Activated effector memory CD4-positive, alpha-beta T cell treated with anti-CD3 and anti-CD28 coated beads, Interleukin-2, amount 50 U/mL, for 16 hours (primary cell): ENCODE data around the gene GNAT3.

ENCODE experiments used
- DNase-seq: peaks from one replicate; pipeline ENCODE4 v3.0.0-alpha.2; 2020

The GNAT3 gene

DNA sequence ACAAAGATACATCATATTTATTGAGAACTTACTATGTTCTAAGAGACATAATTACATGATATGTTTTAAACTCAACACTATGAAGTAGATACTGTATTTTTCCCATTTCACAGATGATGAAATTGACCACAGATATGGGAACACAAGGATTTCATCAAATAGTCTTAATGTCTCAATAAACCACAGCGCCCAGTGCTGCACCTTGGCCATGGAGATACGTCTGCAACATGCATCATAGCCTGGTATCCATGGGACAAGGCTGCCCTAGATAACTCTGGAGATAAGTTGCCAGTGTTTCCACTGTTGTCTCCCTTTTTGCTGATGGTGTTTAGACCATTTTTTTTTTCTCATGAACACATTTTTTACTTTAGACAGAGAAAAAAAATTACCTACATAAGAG, 97.5 kb downstream of the GNAT3 start:
- DNase-seq = no peak

DNA sequence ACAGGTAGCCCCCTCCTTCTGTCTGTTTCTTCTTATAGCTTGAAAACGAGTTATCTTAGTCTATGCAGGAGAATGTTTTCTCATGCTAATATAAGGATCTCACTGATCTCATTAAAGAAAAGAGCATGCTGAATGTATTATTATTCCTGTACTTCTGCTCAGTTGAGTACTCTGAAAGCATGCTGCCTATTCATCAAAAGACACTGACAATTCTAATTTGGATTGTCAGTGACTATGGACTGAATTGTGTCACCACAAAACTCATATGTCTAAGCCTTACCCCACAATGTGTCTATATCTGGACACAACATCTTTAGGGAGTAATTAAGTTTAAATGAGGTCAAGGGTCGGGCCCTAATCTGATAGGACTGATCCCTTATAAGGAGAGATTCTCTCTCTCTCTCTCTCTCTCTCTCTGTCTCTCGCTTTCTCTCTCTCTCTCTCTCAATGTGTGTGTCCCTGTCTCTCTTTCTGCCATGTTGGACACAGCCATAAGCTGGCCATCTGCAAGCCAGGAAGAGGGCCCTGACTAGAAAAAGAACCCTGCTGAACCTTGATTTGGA, 98.4 kb downstream of the GNAT3 start:
- DNase-seq = no peak

DNA sequence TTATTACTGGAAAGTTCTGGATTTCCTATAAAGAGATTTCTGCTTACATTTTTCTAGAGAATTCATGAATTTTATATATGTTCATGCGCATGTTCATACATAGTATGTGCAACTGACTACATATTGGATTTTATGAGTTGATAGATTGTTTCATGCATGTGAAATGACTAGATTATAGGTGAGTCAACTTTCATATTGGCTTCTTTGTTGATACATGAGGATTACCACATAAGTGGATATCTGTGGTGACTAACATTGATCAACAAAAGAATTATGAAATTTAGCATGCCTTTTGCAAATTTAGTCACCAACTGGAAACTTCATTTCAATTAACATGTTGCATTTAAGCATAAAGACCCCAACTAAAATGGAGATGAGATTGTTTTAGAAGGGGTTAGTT, 99.0 kb downstream of the GNAT3 start:
- DNase-seq = no peak

DNA sequence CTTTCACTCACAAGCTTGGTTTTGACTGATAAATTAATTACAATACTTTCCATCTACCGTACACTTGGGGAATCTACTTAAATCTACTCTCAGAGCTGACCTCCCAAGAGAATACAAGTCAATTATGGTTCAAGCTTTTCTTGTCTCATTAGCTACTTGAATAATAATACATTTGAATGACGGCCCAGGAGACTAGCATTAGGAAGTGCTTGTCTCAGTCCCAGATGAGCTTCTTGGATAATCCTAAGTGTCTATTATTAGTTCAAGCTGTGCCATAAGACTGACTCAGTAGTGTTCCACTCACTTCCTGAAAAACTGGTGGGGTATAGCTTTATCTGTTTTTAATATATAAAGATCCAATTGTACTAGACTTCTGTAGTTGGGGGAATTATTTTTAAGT, 100.2 kb downstream of the GNAT3 start:
- DNase-seq = no peak

DNA sequence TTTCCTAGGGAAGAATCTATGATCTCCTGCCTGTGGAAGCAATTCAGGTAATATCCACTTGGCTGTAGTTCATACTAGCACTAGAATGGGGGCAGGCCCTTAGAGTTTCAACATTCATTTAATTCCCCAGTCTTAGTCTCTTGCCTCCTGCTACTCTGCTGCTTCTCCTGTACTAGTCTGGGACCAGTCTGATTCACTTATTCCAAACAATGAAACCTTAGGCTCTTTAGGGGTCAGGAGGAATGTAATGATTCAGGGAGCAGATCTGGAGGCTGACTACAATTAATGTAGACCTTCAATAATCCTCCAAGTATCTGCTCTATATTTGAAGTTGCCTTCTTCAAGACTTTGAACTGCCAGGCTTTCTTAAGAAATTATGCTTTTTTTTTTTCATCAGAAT, 101.8 kb downstream of the GNAT3 start:
- DNase-seq = no peak
